Tibial nerve (tissue), 4 donors: ENCODE measurements around the gene HMCN2. TPM values are rescaled to one million over a fixed set of nuclear protein-coding genes. Genes with fewer than 3 reads are reported as not detected.

Source experiments
- DNase-seq, 2 donors: peaks; one replicate each; pipeline ENCODE4 v3.0.0-alpha.2; 2019; ENCODE audit warnings: low spot score in 2 of 2
- H3K27ac ChIP-seq, 4 donors: fragments of 200-600 bp; sonication (generic) in 3 of 4; one replicate each; pipeline ENCODE4 v1.5.1; 2017 to 2019; ENCODE audit warnings: mild to moderate bottlenecking in 1 of 4
- H3K27me3 ChIP-seq, 2 donors: fragments of 200-600 bp; sonication (generic) in 1 of 2; one replicate each; pipeline versions ENCODE4 v1.5.1 to v1.6.0; 2017 to 2019
- H3K36me3 ChIP-seq, 3 donors: fragments of 200-600 bp; sonication (generic); one replicate each; pipeline ENCODE4 v1.5.1; 2018 to 2019
- H3K4me1 ChIP-seq, 4 donors: fragments of 200-600 bp; sonication (generic) in 3 of 4; one replicate each; pipeline ENCODE4 v1.5.1; 2017 to 2019
- H3K4me3 ChIP-seq, 4 donors: fragments of 200-600 bp; sonication (generic) in 3 of 4; one replicate each; pipeline ENCODE4 v1.5.1; 2017 to 2019; ENCODE audit warnings: mild to moderate bottlenecking in 1 of 4, moderate library complexity in 1 of 4
- H3K9me3 ChIP-seq, 4 donors: fragments of 200-600 bp; sonication (generic) in 3 of 4; one replicate each; pipeline ENCODE4 v1.5.1; 2017 to 2019
- EP300 ChIP-seq, 2 donors: sonication (generic); formaldehyde crosslinking; IDR thresholded peaks; one replicate each; pipeline ENCODE4 v1.6.1; 2017; ENCODE audit warnings: antibody characterized with exemption in 2 of 2, mild to moderate bottlenecking in 1 of 2
- POLR2A ChIP-seq, 2 donors: fragments of 450-650 bp; IDR thresholded peaks; one replicate each; pipeline ENCODE4 v1.6.1; 2017; ENCODE audit warnings: antibody characterized with exemption in 2 of 2, mild to moderate bottlenecking in 2 of 2, moderate library complexity in 2 of 2
- WGBS, 2 donors: methylation state at CpG; one replicate each; pipeline ENCODE4 v1.1.5; 2018; 5-methylcytosine and 5-hydroxymethylcytosine counted together
- total RNA-seq, 4 donors: library from RNA; depleted of rRNA; stranded (reverse); fragments of >200 nt; gene quantifications; one replicate each; pipeline ENCODE4 v1.1.0, GENCODE V29; 2016
- TF ChIP-seq, protein P1 (sequence below), 5 experiments: fragments of 200-600 bp in 3 of 5; fragments of 450-650 bp in 2 of 5; sonication (generic) in 3 of 5; IDR thresholded peaks; one replicate each; pipeline ENCODE4 v1.5.1; 2016 to 2019; ENCODE audit warnings: antibody characterized with exemption in 5 of 5, mild to moderate bottlenecking in 3 of 5, moderate library complexity in 2 of 5

Gene HMCN2
- total RNA-seq, 4 donors from 2014 or later = 0.90 to 53.7 (median 20.3) TPM

DNA sequence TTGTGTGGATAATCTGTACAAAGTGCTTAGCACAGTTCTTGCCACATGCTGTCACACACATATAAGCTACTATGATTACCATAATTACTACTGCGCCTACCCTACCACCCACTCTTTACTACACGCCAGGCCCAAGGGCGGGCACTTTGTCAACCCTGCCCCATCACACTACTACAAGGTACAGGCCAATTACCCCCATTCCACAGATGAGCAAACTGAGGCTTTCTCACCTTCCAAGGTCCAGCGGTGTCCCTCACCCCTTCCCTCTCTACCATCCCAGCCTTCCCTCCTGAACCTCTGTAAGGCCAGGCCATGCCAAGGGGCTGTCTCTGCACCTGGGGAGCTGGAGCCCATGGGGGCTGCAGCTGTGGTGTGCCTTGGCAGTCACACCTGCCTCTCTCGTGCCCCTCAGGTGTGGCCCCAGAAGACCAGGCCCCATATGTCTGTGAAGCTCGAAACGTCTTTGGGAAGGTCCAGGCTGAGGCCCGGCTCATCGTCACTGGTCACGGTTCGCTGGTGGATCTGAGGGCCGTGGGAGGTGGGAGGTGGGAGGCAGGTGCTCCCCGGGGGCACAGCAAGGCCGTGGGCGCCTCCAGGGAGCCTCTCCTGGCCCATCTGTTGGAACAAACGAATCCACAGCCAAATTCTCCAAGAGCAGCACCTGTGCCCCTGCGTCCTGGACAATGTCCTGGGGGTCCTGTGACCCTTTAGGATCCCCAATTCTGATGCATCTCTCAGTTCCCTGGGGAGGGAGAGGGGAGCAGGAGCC, 54.6 kb downstream of the HMCN2 start:
- Histone ChIP-seq H3K36me3 (no peaks in the 10 kb centered on the region), H3K27me3 (peaks cover 0 to 24% of the 10 kb centered on the region in 2 donors), H3K4me1 (peaks cover 0 to 36% (median 3%) of the 10 kb centered on the region in 4 donors), H3K4me3 (no peak overlapping the region), H3K9me3 (no peaks in the 10 kb centered on the region), H3K27ac (peak overlapping the region in 1 of 4 donors; percentile 60)
- no peak for DNase-seq
- 77 to 80% methylated on average over 15 to 17 of the region's 17 CpGs for WGBS, 2 donors
- TF ChIP-seq, protein P1, sequence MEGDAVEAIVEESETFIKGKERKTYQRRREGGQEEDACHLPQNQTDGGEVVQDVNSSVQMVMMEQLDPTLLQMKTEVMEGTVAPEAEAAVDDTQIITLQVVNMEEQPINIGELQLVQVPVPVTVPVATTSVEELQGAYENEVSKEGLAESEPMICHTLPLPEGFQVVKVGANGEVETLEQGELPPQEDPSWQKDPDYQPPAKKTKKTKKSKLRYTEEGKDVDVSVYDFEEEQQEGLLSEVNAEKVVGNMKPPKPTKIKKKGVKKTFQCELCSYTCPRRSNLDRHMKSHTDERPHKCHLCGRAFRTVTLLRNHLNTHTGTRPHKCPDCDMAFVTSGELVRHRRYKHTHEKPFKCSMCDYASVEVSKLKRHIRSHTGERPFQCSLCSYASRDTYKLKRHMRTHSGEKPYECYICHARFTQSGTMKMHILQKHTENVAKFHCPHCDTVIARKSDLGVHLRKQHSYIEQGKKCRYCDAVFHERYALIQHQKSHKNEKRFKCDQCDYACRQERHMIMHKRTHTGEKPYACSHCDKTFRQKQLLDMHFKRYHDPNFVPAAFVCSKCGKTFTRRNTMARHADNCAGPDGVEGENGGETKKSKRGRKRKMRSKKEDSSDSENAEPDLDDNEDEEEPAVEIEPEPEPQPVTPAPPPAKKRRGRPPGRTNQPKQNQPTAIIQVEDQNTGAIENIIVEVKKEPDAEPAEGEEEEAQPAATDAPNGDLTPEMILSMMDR (IDR thresholded peaks at IDR 0.05) = no peak
- TF ChIP-seq EP300 (IDR thresholded peaks at IDR 0.05) (no peak), POLR2A (IDR thresholded peaks at IDR 0.05) (no peak)

DNA sequence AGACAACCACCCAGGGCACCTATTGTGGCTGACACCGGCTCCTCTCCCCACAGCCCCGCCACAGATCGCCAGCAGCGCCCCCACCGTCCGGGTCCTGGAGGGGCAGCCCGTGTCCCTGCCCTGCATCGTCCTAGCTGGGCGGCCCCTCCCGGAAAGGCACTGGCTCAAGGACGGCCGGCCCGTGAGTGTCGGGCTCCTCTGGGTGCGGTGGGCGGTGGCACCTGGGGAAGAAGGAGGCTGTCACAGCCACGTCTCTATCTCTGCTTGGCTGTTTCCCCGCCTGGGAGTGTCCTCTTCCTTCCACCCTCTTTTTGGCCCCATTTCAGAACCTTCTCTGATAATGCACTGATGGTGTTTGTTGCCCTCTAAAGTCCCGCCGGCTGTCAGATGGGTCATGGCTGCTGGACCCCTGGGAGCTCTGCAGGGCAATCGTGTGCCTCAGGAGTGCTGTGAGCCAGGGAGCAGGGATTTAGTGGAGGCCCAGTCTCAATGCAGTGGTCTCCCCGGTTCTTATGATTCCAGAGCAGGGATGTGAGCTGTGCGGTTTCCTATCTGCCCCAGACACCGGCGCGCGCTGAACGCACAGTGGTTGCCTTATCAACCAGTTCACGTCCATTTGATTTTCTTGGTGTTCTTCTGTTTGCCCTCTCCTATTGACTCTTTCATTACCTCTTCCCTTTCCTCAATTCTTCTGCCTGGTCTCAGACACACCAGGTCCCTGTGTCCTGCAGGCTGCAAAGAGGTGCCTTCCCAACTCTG, 55.3 kb downstream of the HMCN2 start:
- peak overlapping the region in 1 of 4 donors; percentile 60 for H3K27ac ChIP-seq

DNA sequence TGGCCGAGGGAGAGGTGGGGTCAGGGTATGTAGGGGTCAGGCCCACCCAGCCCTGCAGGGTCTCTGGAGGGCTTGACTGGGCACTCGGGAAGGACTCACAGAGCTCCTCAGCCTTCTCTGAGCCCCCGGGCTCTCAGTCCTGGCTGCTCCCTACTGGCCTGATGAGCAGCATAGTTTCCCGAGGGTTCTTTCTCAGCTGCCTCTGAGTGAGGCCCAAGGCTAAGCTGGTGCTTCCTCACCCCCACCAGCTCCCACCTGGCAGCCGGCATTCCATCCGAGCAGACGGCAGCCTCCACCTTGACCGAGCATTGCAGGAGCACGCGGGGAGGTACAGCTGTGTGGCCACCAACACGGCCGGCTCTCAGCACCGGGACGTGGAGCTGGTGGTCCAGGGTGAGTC, 56.0 kb downstream of the HMCN2 start:
- DNase-seq = no peak
- WGBS, 2 donors = 81% methylated on average over 14 of the region's 14 CpGs
- Histone ChIP-seq H3K27ac (no peak overlapping the region), H3K36me3 (no peaks in the 10 kb centered on the region), H3K27me3 (peaks cover 0 to 27% of the 10 kb centered on the region in 2 donors), H3K4me1 (peaks cover 0 to 36% (median 3%) of the 10 kb centered on the region in 4 donors), H3K9me3 (no peaks in the 10 kb centered on the region), H3K4me3 (no peak overlapping the region)
- TF ChIP-seq POLR2A (IDR thresholded peaks at IDR 0.05) = no peak

More for the DNA sequence above, 55.3 kb downstream of the HMCN2 start:
- Histone ChIP-seq H3K9me3 (no peaks in the 10 kb centered on the region), H3K4me3 (no peak overlapping the region), H3K4me1 (peaks cover 0 to 36% (median 3%) of the 10 kb centered on the region in 4 donors), H3K36me3 (no peaks in the 10 kb centered on the region), H3K27me3 (peaks cover 0 to 24% of the 10 kb centered on the region in 2 donors)
- no peak for DNase-seq
- TF ChIP-seq, protein P1 (IDR thresholded peaks at IDR 0.05) = no peak
- TF ChIP-seq POLR2A (IDR thresholded peaks at IDR 0.05) (no peak), EP300 (IDR thresholded peaks at IDR 0.05) (no peak)
- 48 to 51% methylated on average over 23 to 27 of the region's 29 CpGs for WGBS, 2 donors

DNA sequence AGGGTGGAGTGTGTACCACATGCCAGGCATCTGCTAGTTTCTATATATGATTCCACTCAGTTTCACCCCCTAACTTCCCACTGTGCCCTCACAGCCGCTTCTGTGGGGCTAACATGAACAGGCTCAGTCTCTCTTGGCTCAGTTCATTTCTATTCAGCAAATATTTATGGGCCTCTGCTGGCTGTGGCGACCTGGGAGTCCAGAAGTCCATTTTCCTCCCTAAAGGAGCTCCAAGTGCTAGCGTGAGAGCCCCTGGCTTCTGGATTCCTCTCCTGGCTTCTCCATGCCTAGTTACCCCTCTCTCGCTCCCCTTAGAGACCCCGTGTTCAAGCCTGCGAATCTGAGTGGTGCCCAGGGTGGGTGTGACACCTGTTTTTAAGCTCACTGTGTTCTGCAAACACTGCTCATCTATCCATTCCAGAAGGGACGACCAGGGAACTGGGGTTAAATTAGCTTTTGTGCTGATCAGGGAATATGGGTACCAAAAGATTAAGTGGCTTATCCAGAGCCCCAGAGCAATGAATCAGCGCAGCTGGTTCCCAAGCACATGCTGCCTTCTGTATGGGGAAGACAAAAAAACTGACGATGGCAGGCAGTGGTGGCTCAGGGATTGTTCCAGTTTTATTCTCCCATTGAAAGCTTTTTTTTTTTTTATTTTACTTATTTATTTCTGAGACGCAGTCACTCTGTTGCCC, 57.6 kb downstream of the HMCN2 start:
- H3K4me3 ChIP-seq = no peak overlapping the region
- no peaks in the 10 kb centered on the region for H3K36me3 ChIP-seq
- WGBS, 2 donors = 57 to 66% methylated on average over 10 of the region's 10 CpGs
- TF ChIP-seq, protein P1 (IDR thresholded peaks at IDR 0.05) = no peak
- TF ChIP-seq POLR2A (IDR thresholded peaks at IDR 0.05) = no peak
- TF ChIP-seq EP300 (IDR thresholded peaks at IDR 0.05) = no peak
- H3K27me3 ChIP-seq = peaks cover 0 to 44% of the 10 kb centered on the region in 2 donors
- DNase-seq = no peak
- no peaks in the 10 kb centered on the region for H3K9me3 ChIP-seq
- H3K27ac ChIP-seq = no peak overlapping the region
- H3K4me1 ChIP-seq = peaks cover 0 to 37% (median 3%) of the 10 kb centered on the region in 4 donors

DNA sequence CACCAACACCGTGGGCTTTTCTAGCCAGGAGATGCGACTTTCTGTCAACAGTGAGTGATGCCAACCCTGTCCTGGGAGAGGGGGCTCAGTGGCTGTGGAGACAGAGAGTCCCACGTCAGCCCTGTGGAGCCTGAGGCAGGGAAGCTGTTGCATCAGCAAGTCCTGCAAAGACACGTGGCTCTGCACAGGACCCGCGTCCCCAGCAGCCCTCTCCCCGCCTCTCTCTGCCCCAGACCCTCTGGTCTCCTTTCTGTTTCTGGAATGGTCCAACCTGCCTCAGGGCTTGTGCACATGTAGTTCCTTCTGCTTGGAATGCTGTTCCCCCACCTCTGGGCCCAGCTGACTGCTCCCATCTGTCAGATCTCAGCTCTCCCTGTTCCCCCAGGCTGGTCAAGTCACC, 60.4 kb downstream of the HMCN2 start:
- no peak for TF ChIP-seq POLR2A (IDR thresholded peaks at IDR 0.05)
- no peak for TF ChIP-seq EP300 (IDR thresholded peaks at IDR 0.05)
- TF ChIP-seq, protein P1 (IDR thresholded peaks at IDR 0.05) = no peak
- DNase-seq = no peak
- H3K4me3 ChIP-seq = no peak overlapping the region
- peaks cover 0 to 37% of the 10 kb centered on the region in 2 donors for H3K27me3 ChIP-seq
- H3K27ac ChIP-seq = no peak overlapping the region
- H3K9me3 ChIP-seq = no peaks in the 10 kb centered on the region
- no peaks in the 10 kb centered on the region for H3K36me3 ChIP-seq
- WGBS, 2 donors = 78 to 81% methylated on average over 7 of the region's 7 CpGs
- peaks cover 0 to 38% (median 0%) of the 10 kb centered on the region in 4 donors for H3K4me1 ChIP-seq
